GM12873 (cell line): ENCODE data around the gene NFIA.

Experiments
- CTCF ChIP-seq: IDR thresholded peaks from 2 replicates; pipeline ENCODE4 v1.5.1; 2012; ENCODE audit warnings: low read depth, mild to moderate bottlenecking, moderate library complexity, low read length, control low read depth; ENCODE audit not compliant: insufficient read depth; ENCODE audit errors: missing control alignments

Gene NFIA

DNA sequence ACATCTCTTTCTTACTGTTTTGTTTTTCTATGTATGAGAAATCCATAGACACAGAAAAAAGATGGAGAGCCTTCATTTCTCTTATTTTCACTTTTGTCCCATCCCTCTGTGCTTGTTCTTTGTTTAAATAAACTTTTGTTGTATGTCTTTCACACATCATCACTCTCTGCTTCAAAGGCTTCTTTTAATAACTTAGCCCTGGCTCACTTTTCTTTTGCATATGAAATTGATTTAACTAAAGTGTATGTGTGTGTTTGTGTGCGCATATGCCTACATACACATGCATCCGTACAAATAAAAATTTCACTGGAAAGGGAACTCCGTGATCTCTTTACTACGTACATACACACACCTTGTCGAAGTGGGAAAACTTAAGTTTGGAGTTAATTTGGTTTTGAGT is 168.6 kb downstream of the NFIA start:
- TF ChIP-seq CTCF = no peak

DNA sequence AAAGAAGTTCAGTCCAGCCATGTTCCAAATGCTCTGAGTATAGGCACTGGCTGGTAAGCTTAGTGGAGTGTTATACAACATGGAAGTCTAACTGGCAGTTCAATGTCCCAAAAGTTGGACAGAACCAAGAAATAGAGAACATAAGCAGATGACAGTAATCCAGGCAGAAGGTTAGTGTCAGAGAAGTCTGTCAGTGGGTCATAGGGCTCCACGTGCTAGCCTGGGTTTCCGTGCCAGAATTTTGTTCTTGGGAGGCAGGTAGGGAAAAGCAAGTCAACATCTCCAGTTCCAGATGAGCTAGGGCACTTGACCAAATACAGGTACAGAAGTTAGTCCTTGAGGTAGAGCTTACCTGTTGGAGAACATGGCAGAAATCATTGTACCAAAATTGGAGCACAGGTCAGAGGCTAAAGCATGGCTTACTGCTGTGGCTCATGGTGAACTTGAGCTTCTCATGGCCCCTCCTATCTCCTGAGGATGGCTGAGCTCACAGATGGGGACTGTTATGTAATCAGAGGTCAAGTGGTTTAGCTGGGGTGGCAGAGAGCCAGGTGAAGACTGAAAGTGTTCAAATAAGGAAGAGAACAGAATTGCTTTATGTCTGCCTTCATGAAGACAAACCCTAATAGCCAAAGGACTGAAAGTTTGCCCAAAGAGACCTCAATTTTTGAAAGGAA is 170.8 kb downstream of the NFIA start:
- no peak for TF ChIP-seq CTCF

DNA sequence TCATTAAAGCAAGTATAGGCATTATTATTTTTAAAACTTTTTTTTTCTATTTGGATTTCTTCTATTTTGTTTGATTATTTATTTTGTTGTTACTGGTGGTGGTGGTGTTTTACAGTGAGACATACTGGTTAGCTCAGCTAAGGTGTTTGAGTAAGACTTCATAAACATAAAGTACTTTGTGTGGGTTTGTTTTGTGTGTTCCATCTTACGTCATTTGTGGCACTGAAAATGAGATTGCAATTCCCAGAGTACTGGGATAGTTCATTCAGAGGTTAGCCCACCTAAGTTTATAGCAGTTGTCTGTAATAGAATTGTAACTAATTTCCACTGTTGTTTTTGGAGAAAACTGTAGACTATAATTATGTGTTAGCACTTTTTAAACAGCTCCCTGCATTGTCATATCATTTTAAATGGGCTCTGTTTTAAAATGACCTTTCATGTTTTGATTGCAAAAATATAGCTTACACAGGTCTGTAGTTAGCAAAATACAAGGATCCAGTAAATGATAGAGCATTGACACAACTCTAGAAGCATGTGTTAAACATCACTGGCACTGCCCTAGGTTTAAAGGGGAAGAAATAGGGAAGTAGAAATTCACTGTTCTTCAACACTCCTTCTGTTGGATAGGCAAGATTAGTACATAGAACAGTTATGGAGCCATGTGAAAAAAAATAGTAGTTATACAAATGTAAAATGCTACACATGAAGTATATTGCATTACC is 171.7 kb downstream of the NFIA start:
- TF ChIP-seq CTCF = no peak

DNA sequence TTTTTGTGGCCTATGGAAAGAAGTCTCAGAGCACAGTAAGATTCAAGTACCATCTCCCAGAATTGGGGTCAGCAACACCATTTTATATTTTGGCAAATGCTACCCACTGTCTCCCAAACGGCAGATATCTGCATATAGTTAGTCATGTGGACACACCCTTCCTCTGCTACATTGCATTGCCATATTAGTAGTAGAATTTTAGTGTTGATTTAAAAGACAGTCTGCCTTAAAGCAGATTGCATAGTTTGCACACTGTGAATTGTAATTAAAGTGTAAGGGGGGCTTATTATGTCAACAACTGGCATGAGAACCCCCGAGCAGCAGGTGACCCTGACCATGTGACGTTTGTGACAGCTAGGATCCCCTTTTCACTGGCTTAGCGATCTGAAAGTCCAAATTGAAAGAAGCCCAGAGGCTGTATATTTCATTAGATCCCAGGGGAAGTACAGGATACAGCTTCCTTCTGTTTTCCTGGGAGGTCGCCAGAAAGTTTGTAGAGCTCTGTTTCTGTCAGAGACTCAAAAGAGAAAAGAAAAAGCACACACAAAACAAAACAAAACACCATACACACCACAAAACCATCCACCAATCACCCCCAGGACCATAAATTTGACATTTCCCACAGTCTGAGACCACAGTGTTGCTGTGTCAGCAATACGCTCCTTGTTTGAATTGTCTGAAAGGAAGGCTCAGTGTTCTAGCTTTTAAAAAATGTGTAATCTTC is 172.4 kb downstream of the NFIA start:
- TF ChIP-seq CTCF = no peak

GRCh38 chr1:61255358-61255703 is 173.0 kb downstream of the NFIA start:
- TF ChIP-seq CTCF = no peak

- no peak for TF ChIP-seq CTCF
Measured at GRCh38 chr1:61259379-61260148, 177.2 kb downstream of the NFIA start.

- TF ChIP-seq CTCF = no peak
Measured at GRCh38 chr1:61260171-61260570, 177.8 kb downstream of the NFIA start.
